Measurements from ENCODE around the gene NPAS3. TPM values are rescaled to one million over a fixed set of nuclear protein-coding genes. Genes with fewer than 3 reads are reported as not detected.

The NPAS3 gene
- total RNA-seq, 1 experiment from 2014 or later = 15.6 TPM

DNA sequence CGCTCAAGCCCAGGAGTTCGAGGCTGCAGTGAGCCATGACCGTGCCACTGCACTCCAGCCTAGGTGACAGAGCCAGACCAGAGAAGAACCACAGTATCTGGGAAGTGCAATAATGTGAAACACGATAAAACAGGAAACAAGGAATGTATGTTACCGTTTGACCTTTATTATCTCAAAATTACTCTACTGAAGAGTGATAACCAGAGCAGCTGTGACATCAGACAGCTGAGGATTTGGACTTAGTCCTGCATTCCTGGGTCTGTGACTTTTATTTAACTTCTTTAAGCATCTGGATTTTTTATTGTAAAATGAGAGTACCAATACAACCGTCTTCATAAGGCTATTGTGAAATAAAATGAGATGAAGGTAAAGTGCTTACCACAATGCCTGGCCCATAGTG lies 806.5 kb downstream of the NPAS3 start:
- no TSS peak for BruUV-seq (replicated peaks)
- CTCF ChIA-PET = interaction anchor here (0.6 kb wide), 1 partner anchor 391 kb away, joined by 3 read pairs; no protein-coding TSS in a partner anchor

DNA sequence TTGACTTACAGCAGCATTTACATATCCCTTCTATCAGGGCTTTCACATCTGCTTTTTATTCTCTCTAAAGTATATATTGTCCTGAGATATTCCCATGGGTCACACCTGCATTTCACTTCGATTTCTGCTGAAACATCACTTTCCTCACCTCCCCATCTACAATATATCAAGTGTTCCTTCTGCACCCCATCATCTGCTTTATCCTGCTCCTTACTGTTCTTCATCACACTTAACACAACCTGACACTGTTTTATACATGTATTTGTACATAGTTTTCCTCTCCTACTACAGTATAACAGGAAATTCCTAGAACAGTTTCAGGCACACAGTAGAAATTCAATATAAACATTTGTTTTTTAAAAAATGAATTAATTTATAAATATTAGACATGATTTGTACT lies 809.1 kb downstream of the NPAS3 start:
- TF ChIP-seq EZH2 (IDR thresholded peaks at IDR 0.05; ENCODE audit: borderline replicate concordance, low read depth, low read length, poor library complexity, severe bottlenecking) = no peak
- TF ChIP-seq, protein P1, sequence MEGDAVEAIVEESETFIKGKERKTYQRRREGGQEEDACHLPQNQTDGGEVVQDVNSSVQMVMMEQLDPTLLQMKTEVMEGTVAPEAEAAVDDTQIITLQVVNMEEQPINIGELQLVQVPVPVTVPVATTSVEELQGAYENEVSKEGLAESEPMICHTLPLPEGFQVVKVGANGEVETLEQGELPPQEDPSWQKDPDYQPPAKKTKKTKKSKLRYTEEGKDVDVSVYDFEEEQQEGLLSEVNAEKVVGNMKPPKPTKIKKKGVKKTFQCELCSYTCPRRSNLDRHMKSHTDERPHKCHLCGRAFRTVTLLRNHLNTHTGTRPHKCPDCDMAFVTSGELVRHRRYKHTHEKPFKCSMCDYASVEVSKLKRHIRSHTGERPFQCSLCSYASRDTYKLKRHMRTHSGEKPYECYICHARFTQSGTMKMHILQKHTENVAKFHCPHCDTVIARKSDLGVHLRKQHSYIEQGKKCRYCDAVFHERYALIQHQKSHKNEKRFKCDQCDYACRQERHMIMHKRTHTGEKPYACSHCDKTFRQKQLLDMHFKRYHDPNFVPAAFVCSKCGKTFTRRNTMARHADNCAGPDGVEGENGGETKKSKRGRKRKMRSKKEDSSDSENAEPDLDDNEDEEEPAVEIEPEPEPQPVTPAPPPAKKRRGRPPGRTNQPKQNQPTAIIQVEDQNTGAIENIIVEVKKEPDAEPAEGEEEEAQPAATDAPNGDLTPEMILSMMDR (conservative IDR thresholded peaks at IDR 0.05; ENCODE audit: low read depth, low read length) = no peak
- Histone ChIP-seq H3K4me1 (ENCODE audit: insufficient read depth, low read length, poor library complexity, severe bottlenecking) (no peaks in the 10 kb centered on the region), H3K9me3 (ENCODE audit: low read depth, low read length, poor library complexity, severe bottlenecking) (no peaks in the 10 kb centered on the region), H3K27me3 (replicated peaks; ENCODE audit: insufficient read depth, low read depth, low read length, poor library complexity) (no peaks in the 10 kb centered on the region), H3K27ac (ENCODE audit: low read depth, low read length, poor library complexity, severe bottlenecking) (no peak overlapping the region), H3K36me3 (ENCODE audit: insufficient read depth, low read length, poor library complexity, severe bottlenecking) (no peaks in the 10 kb centered on the region), H3K4me3 (ENCODE audit: low read depth, low read length, poor library complexity, severe bottlenecking) (no peak overlapping the region)
- intact Hi-C loops (cut with micrococcal nuclease; ENCODE audit: unreplicated experiment) = no loop called here
- no TSS peak for BruUV-seq (replicated peaks)
- ChIA-PET POLR2A (ENCODE audit: low non-redundant PET) (no interaction called here), CTCF (no interaction called here)
- no peak for DNase-seq (ENCODE audit: low spot score)

More for the DNA sequence above, 806.5 kb downstream of the NPAS3 start:
- H3K4me3 ChIP-seq (ENCODE audit: low read depth, low read length, poor library complexity, severe bottlenecking) = no peak overlapping the region
- H3K4me1 ChIP-seq (ENCODE audit: insufficient read depth, low read length, poor library complexity, severe bottlenecking) = no peaks in the 10 kb centered on the region
- H3K27me3 ChIP-seq (replicated peaks; ENCODE audit: insufficient read depth, low read depth, low read length, poor library complexity) = no peaks in the 10 kb centered on the region
- no peak for DNase-seq (ENCODE audit: low spot score)
- H3K36me3 ChIP-seq (ENCODE audit: insufficient read depth, low read length, poor library complexity, severe bottlenecking) = no peaks in the 10 kb centered on the region
- POLR2A ChIA-PET (ENCODE audit: low non-redundant PET) = no interaction called here
- intact Hi-C loops (cut with micrococcal nuclease; ENCODE audit: unreplicated experiment) = no loop called here
- H3K27ac ChIP-seq (ENCODE audit: low read depth, low read length, poor library complexity, severe bottlenecking) = no peak overlapping the region
- no peaks in the 10 kb centered on the region for H3K9me3 ChIP-seq (ENCODE audit: low read depth, low read length, poor library complexity, severe bottlenecking)
- TF ChIP-seq EZH2 (IDR thresholded peaks at IDR 0.05; ENCODE audit: borderline replicate concordance, low read depth, low read length, poor library complexity, severe bottlenecking) = no peak
- TF ChIP-seq, protein P1 (conservative IDR thresholded peaks at IDR 0.05; ENCODE audit: low read depth, low read length) = no peak

DNA sequence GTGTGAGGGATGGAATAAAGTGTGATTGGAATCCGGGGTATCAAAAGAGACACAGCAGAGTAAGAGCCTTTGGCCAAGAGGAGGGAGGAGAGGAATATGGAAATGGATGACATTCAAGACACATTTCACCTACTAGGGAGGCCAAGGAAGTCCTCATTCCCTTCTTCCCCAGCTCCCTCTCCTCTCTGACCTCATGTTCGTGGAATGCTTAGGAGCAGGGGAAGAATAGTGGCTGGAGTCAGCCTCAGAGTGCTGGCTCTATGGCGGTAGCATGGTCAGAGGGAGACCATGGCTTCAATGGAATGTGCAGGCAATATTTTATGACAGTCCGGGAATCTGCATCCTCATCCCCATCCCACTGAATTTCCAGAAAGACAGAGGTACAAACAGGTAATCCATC lies 815.6 kb downstream of the NPAS3 start:
- H3K27me3 ChIP-seq (replicated peaks; ENCODE audit: insufficient read depth, low read depth, low read length, poor library complexity) = no peaks in the 10 kb centered on the region
- POLR2A ChIA-PET (ENCODE audit: low non-redundant PET) = no interaction called here
- H3K4me3 ChIP-seq (ENCODE audit: low read depth, low read length, poor library complexity, severe bottlenecking) = no peak overlapping the region
- BruUV-seq (replicated peaks) = no TSS peak
- no peaks in the 10 kb centered on the region for H3K4me1 ChIP-seq (ENCODE audit: insufficient read depth, low read length, poor library complexity, severe bottlenecking)
- intact Hi-C loops (cut with micrococcal nuclease; ENCODE audit: unreplicated experiment) = no loop called here
- CTCF ChIA-PET = no interaction called here
- TF ChIP-seq, protein P1 (conservative IDR thresholded peaks at IDR 0.05; ENCODE audit: low read depth, low read length) = no peak
- no peak for TF ChIP-seq EZH2 (IDR thresholded peaks at IDR 0.05; ENCODE audit: borderline replicate concordance, low read depth, low read length, poor library complexity, severe bottlenecking)
- H3K9me3 ChIP-seq (ENCODE audit: low read depth, low read length, poor library complexity, severe bottlenecking) = no peaks in the 10 kb centered on the region
- no peak for DNase-seq (ENCODE audit: low spot score)
- H3K27ac ChIP-seq (ENCODE audit: low read depth, low read length, poor library complexity, severe bottlenecking) = no peak overlapping the region
- no peaks in the 10 kb centered on the region for H3K36me3 ChIP-seq (ENCODE audit: insufficient read depth, low read length, poor library complexity, severe bottlenecking)
